ENCODE data around the gene CDH15. TPM values are rescaled to one million over a fixed set of nuclear protein-coding genes. Genes with fewer than 3 reads are reported as not detected.

The CDH15 gene
- polyA plus RNA-seq, 1 donor from 2014 or later = not detected

GRCh38 chr16:89168381-89169189 is 3.0 kb upstream of the CDH15 start:
- Histone ChIP-seq H3K4me3 (ENCODE audit: low read length) (no peak overlapping the region), H3K4me2 (ENCODE audit: low read length) (no peak overlapping the region), H3K36me3 (ENCODE audit: insufficient read depth, low read length) (no peaks in the 10 kb centered on the region), H3K27ac (ENCODE audit: low read length) (no peak overlapping the region), H4K20me1 (ENCODE audit: insufficient read depth) (no peaks in the 10 kb centered on the region), H3K9me3 (ENCODE audit: low read length) (no peaks in the 10 kb centered on the region), H3F3A (ENCODE audit: insufficient read depth, low read length, poor library complexity, severe bottlenecking) (no peaks in the 10 kb centered on the region), H2AFZ (ENCODE audit: low read depth, low read length) (no peak overlapping the region), H3K27me3 (ENCODE audit: insufficient read depth, low read depth, low read length) (peaks cover 12% of the 10 kb centered on the region), H3K9ac (ENCODE audit: low read length) (no peak overlapping the region), H3K79me2 (replicated peaks; ENCODE audit: insufficient read depth, low read length) (no peaks in the 10 kb centered on the region), H3K9me2 (ENCODE audit: insufficient read depth, low read length) (no peaks in the 10 kb centered on the region)
- TF ChIP-seq REST (IDR thresholded peaks at IDR 0.05; ENCODE audit: borderline replicate concordance) (no peak), POLR2AphosphoS5 (IDR thresholded peaks at IDR 0.05) (no peak), MXI1 (conservative IDR thresholded peaks at IDR 0.05; ENCODE audit: poor library complexity, severe bottlenecking) (no peak), SMC3 (conservative IDR thresholded peaks at IDR 0.05; ENCODE audit: poor library complexity) (no peak), CTCF (IDR thresholded peaks at IDR 0.05; ENCODE audit: poor library complexity, severe bottlenecking) (no peak), RAD21 (conservative IDR thresholded peaks at IDR 0.05) (no peak), EP300 (conservative IDR thresholded peaks at IDR 0.05; ENCODE audit: poor library complexity, severe bottlenecking) (no peak), EZH2 (IDR thresholded peaks at IDR 0.05; ENCODE audit: borderline replicate concordance, insufficient read depth, low read length, poor library complexity, severe bottlenecking) (no peak), TAF1 (IDR thresholded peaks at IDR 0.05; ENCODE audit: low read depth) (no peak)

- Histone ChIP-seq H3F3A (ENCODE audit: insufficient read depth, low read length, poor library complexity, severe bottlenecking) (no peaks in the 10 kb centered on the region), H3K36me3 (ENCODE audit: insufficient read depth, low read length) (no peaks in the 10 kb centered on the region), H2AFZ (ENCODE audit: low read depth, low read length) (no peak overlapping the region), H3K4me2 (ENCODE audit: low read length) (no peak overlapping the region), H4K20me1 (ENCODE audit: insufficient read depth) (no peaks in the 10 kb centered on the region), H3K4me3 (ENCODE audit: low read length) (no peak overlapping the region), H3K9me3 (ENCODE audit: low read length) (no peaks in the 10 kb centered on the region), H3K79me2 (replicated peaks; ENCODE audit: insufficient read depth, low read length) (no peaks in the 10 kb centered on the region), H3K27ac (ENCODE audit: low read length) (no peak overlapping the region), H3K27me3 (ENCODE audit: insufficient read depth, low read depth, low read length) (peaks cover 12% of the 10 kb centered on the region), H3K9me2 (ENCODE audit: insufficient read depth, low read length) (no peaks in the 10 kb centered on the region), H3K9ac (ENCODE audit: low read length) (no peak overlapping the region)
- no peak for TF ChIP-seq TAF1 (IDR thresholded peaks at IDR 0.05; ENCODE audit: low read depth)
- TF ChIP-seq REST (IDR thresholded peaks at IDR 0.05; ENCODE audit: borderline replicate concordance) = no peak
- no peak for TF ChIP-seq EZH2 (IDR thresholded peaks at IDR 0.05; ENCODE audit: borderline replicate concordance, insufficient read depth, low read length, poor library complexity, severe bottlenecking)
- no peak for TF ChIP-seq CTCF (IDR thresholded peaks at IDR 0.05; ENCODE audit: poor library complexity, severe bottlenecking)
- TF ChIP-seq MXI1 (conservative IDR thresholded peaks at IDR 0.05; ENCODE audit: poor library complexity, severe bottlenecking) = no peak
- TF ChIP-seq SMC3 (conservative IDR thresholded peaks at IDR 0.05; ENCODE audit: poor library complexity) = no peak
- TF ChIP-seq POLR2AphosphoS5 (IDR thresholded peaks at IDR 0.05) = no peak
Observed at GRCh38 chr16:89169778-89170177, 1.8 kb upstream of the CDH15 start.

Data from neural cell (in vitro differentiated cells).